ENCODE measurements around the gene BLOC1S2. TPM values are rescaled to one million over a fixed set of nuclear protein-coding genes. Genes with fewer than 3 reads are reported as not detected.

Gene BLOC1S2
- total RNA-seq, 1 experiment from 2014 or later: 69.8 TPM

- Histone ChIP-seq H3K27ac (ENCODE audit: insufficient read length, low read depth, low read length) (no peak overlapping the region), H3K27me3 (ENCODE audit: insufficient read depth, low read length) (no peaks in the 10 kb centered on the region), H2BK120ac (ENCODE audit: low read depth, low read length, poor library complexity, severe bottlenecking) (no peak overlapping the region), H2BK15ac (ENCODE audit: low read depth, low read length) (no peak overlapping the region), H3K56ac (ENCODE audit: insufficient read length, low read depth, low read length) (no peak overlapping the region), H3K18ac (ENCODE audit: insufficient read length, low read depth, low read length) (no peak overlapping the region), H4K8ac (replicated peaks; ENCODE audit: insufficient read length, low read depth, low read length) (no peak overlapping the region), H3K4me1 (ENCODE audit: insufficient read depth, low read length) (no peaks in the 10 kb centered on the region; the same call in 1 of the 2 replicates), H3K9ac (ENCODE audit: extremely low read depth, insufficient read length, low read length) (no peak overlapping the region), H2AFZ (ENCODE audit: low read length) (no peak overlapping the region), H4K91ac (ENCODE audit: insufficient read length, low read depth, low read length) (no peak overlapping the region), H3K23me2 (ENCODE audit: insufficient read length, low read depth, low read length, poor library complexity, severe bottlenecking) (no peaks in the 10 kb centered on the region), H4K5ac (ENCODE audit: insufficient read length, low read depth, low read length) (no peak overlapping the region), H3K23ac (ENCODE audit: insufficient read length, low read depth, low read length) (no peak overlapping the region), H2BK12ac (ENCODE audit: insufficient read length, low read depth, low read length) (no peak overlapping the region), H2BK5ac (ENCODE audit: insufficient read length, low read length) (no peak overlapping the region), H3K79me1 (ENCODE audit: insufficient read depth, low read depth, low read length, poor library complexity, severe bottlenecking) (no peaks in the 10 kb centered on the region), H2AK5ac (ENCODE audit: insufficient read length, low read length) (no peak overlapping the region), H3K14ac (ENCODE audit: insufficient read depth, low read length) (no peak overlapping the region), H3K4ac (ENCODE audit: low read depth, low read length) (no peak overlapping the region), H3K9me3 (ENCODE audit: control insufficient read depth, low read depth, low read length) (no peaks in the 10 kb centered on the region), H3K79me2 (ENCODE audit: insufficient read depth, low read length) (no peaks in the 10 kb centered on the region), H2BK20ac (ENCODE audit: low read depth, low read length, poor library complexity, severe bottlenecking) (no peak overlapping the region), H3T11ph (ENCODE audit: low read length) (no peak overlapping the region), H4K20me1 (ENCODE audit: control insufficient read depth, insufficient read depth, insufficient read length) (no peaks in the 10 kb centered on the region), H3K4me2 (ENCODE audit: insufficient read depth, insufficient read length, low read length) (no peak overlapping the region)
- DNase-seq: no peak
- Mint-ChIP-seq H3K36me3 (ENCODE audit: insufficient read depth in 1 of 3, low read depth in 3 of 3) (no peaks in the 10 kb centered on the region), H3K9me3 (peaks cover 2 to 3% of the 10 kb centered on the region in 2 experiments; a peak in 3 of 5 replicates), H3K4me3 (no peak overlapping the region), H3K27ac (no peak overlapping the region), H3K27me3 (ENCODE audit: low read depth) (peaks cover 27% of the 10 kb centered on the region), H3K4me1 (peaks cover 7 to 9% of the 10 kb centered on the region in 2 experiments)
- no CpG with 5 or more reads among the region's 5 CpGs for WGBS (ENCODE audit: extremely low coverage, insufficient read length, low lambda C conversion rate)
- TF ChIP-seq, protein P1, sequence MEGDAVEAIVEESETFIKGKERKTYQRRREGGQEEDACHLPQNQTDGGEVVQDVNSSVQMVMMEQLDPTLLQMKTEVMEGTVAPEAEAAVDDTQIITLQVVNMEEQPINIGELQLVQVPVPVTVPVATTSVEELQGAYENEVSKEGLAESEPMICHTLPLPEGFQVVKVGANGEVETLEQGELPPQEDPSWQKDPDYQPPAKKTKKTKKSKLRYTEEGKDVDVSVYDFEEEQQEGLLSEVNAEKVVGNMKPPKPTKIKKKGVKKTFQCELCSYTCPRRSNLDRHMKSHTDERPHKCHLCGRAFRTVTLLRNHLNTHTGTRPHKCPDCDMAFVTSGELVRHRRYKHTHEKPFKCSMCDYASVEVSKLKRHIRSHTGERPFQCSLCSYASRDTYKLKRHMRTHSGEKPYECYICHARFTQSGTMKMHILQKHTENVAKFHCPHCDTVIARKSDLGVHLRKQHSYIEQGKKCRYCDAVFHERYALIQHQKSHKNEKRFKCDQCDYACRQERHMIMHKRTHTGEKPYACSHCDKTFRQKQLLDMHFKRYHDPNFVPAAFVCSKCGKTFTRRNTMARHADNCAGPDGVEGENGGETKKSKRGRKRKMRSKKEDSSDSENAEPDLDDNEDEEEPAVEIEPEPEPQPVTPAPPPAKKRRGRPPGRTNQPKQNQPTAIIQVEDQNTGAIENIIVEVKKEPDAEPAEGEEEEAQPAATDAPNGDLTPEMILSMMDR (conservative IDR thresholded peaks at IDR 0.05): no peak
These were observed 20.4 kb upstream of the BLOC1S2 start for GRCh38 chr10:100306861-100307260.

Measured in H9 (cell line).